ENCODE results near the gene NFKBIE. TPM values are rescaled to one million over a fixed set of nuclear protein-coding genes. Genes with fewer than 3 reads are reported as not detected.

Gene NFKBIE
- total and polyA plus RNA-seq, 2 experiments from 2014 or later, result 14.0 to 16.7 TPM

DNA sequence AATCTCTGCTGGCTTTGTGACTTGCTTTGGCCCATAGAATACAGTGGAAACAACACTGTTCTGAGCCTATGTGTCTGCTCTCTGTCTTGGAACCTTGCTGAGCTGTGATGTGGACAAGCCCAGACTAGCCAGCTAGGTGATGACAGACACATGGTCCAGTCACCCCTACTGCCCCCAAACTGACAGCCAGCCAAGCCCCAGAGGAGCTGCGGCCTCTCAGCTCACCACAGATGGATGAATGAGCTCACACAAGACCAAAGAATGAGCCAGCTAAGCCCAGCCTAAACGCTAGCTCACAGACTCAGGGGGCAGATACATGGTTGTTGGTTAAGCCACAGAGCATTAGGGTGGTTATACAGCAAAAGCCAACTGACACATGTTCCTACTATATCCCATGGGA is 43.7 kb upstream of the NFKBIE start:
- no peaks in the 10 kb centered on the region for H3K9me3 ChIP-seq (ENCODE audit: low read depth)
- H3K4me3 ChIP-seq, result no peak overlapping the region
- DNase-seq (ENCODE audit: low spot score), result no peak
- H3K79me2 ChIP-seq, result peaks cover 13% of the 10 kb centered on the region
- H3K9me2 ChIP-seq (replicated peaks; ENCODE audit: insufficient read depth), result no peaks in the 10 kb centered on the region
- peaks cover 7% of the 10 kb centered on the region for H3K4me1 ChIP-seq (ENCODE audit: insufficient read depth)
- H3K36me3 ChIP-seq (replicated peaks; ENCODE audit: insufficient read depth, low read depth), result no peaks in the 10 kb centered on the region
- H3K27me3 ChIP-seq, result no peaks in the 10 kb centered on the region
- WGBS (ENCODE audit: low lambda C conversion rate, missing lambda C conversion rate), result 98% methylated on average over 2 of the region's 2 CpGs
- no peak overlapping the region for H3K4me2 ChIP-seq
- H3K27ac ChIP-seq, result no peak overlapping the region
- H4K20me1 ChIP-seq (ENCODE audit: insufficient read depth, poor library complexity, severe bottlenecking), result no peaks in the 10 kb centered on the region
- H2AFZ ChIP-seq, result no peak overlapping the region
- TF ChIP-seq EZH2phosphoT487 (IDR thresholded peaks at IDR 0.05; ENCODE audit: low read depth, severe bottlenecking, unreplicated experiment) (no peak), EZH2 (IDR thresholded peaks at IDR 0.05; ENCODE audit: borderline replicate concordance) (no peak), CTCF (IDR thresholded peaks at IDR 0.05; ENCODE audit: poor library complexity) (no peak)

DNA sequence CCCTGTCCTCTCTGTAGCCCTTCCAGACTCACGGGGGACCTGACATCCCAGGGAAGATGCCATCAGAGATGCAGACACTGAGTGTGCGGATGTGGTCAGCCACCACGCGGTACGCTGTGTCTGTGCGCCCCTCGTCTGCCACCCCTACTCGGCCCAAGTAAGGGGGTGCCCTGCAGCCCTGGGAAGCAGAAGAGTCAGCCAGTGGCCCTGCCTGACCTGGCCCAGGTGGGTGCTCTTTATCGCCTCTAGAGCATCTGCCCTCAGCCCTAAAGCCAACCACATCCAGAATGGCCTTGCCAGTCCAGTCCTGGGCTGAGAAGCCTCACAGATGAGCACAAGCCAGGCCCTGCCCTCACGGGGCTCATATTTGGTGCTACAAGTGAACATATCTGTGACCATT is 41.9 kb upstream of the NFKBIE start:
- Histone ChIP-seq H2AFZ (no peak overlapping the region), H3K79me2 (peaks cover 5% of the 10 kb centered on the region), H4K20me1 (ENCODE audit: insufficient read depth, poor library complexity, severe bottlenecking) (no peaks in the 10 kb centered on the region), H3K9me2 (replicated peaks; ENCODE audit: insufficient read depth) (no peaks in the 10 kb centered on the region), H3K4me2 (no peak overlapping the region), H3K36me3 (replicated peaks; ENCODE audit: insufficient read depth, low read depth) (no peaks in the 10 kb centered on the region), H3K27me3 (no peaks in the 10 kb centered on the region), H3K4me3 (no peak overlapping the region), H3K9me3 (ENCODE audit: low read depth) (no peaks in the 10 kb centered on the region), H3K27ac (no peak overlapping the region), H3K4me1 (ENCODE audit: insufficient read depth) (peaks cover 3% of the 10 kb centered on the region)
- 98% methylated on average over 10 of the region's 10 CpGs for WGBS (ENCODE audit: low lambda C conversion rate, missing lambda C conversion rate)
- no peak for DNase-seq (ENCODE audit: low spot score)
- no peak for TF ChIP-seq CTCF (IDR thresholded peaks at IDR 0.05; ENCODE audit: poor library complexity)

GRCh38 chr6:44306710-44307109 is 41.4 kb upstream of the NFKBIE start:
- WGBS (ENCODE audit: low lambda C conversion rate, missing lambda C conversion rate), result 92% methylated on average over 8 of the region's 8 CpGs
- Histone ChIP-seq H3K9me2 (replicated peaks; ENCODE audit: insufficient read depth) (no peaks in the 10 kb centered on the region), H3K27ac (no peak overlapping the region), H4K20me1 (ENCODE audit: insufficient read depth, poor library complexity, severe bottlenecking) (no peaks in the 10 kb centered on the region), H3K9me3 (ENCODE audit: low read depth) (no peaks in the 10 kb centered on the region), H3K4me1 (ENCODE audit: insufficient read depth) (no peaks in the 10 kb centered on the region), H3K27me3 (no peaks in the 10 kb centered on the region), H3K4me3 (no peak overlapping the region), H3K36me3 (replicated peaks; ENCODE audit: insufficient read depth, low read depth) (no peaks in the 10 kb centered on the region), H3K4me2 (no peak overlapping the region), H3K79me2 (no peaks in the 10 kb centered on the region), H2AFZ (no peak overlapping the region)
- TF ChIP-seq CTCF (IDR thresholded peaks at IDR 0.05; ENCODE audit: poor library complexity) (no peak), EZH2phosphoT487 (IDR thresholded peaks at IDR 0.05; ENCODE audit: low read depth, severe bottlenecking, unreplicated experiment) (no peak), EZH2 (IDR thresholded peaks at IDR 0.05; ENCODE audit: borderline replicate concordance) (no peak)
- no peak for DNase-seq (ENCODE audit: low spot score)

GRCh38 chr6:44305200-44305725 is 39.9 kb upstream of the NFKBIE start:
- no peaks in the 10 kb centered on the region for H3K79me2 ChIP-seq
- no peak overlapping the region for H3K27ac ChIP-seq
- H3K9me2 ChIP-seq (replicated peaks; ENCODE audit: insufficient read depth), result no peaks in the 10 kb centered on the region
- H3K4me1 ChIP-seq (ENCODE audit: insufficient read depth), result no peaks in the 10 kb centered on the region
- H3K4me3 ChIP-seq, result no peak overlapping the region
- H3K36me3 ChIP-seq (replicated peaks; ENCODE audit: insufficient read depth, low read depth), result no peaks in the 10 kb centered on the region
- H2AFZ ChIP-seq, result no peak overlapping the region
- H4K20me1 ChIP-seq (ENCODE audit: insufficient read depth, poor library complexity, severe bottlenecking), result no peaks in the 10 kb centered on the region
- H3K27me3 ChIP-seq, result no peaks in the 10 kb centered on the region
- WGBS (ENCODE audit: low lambda C conversion rate, missing lambda C conversion rate), result 93% methylated on average over 5 of the region's 5 CpGs
- no peak overlapping the region for H3K4me2 ChIP-seq
- TF ChIP-seq EZH2 (IDR thresholded peaks at IDR 0.05; ENCODE audit: borderline replicate concordance) (no peak), EZH2phosphoT487 (IDR thresholded peaks at IDR 0.05; ENCODE audit: low read depth, severe bottlenecking, unreplicated experiment) (no peak), CTCF (IDR thresholded peaks at IDR 0.05; ENCODE audit: poor library complexity) (no peak)
- H3K9me3 ChIP-seq (ENCODE audit: low read depth), result no peaks in the 10 kb centered on the region
- DNase-seq (ENCODE audit: low spot score), result no peak

All from hepatocyte (in vitro differentiated cells).